Keratinocyte (primary cell): ENCODE measurements around the gene CSTA. TPM values are rescaled to one million over a fixed set of nuclear protein-coding genes. Genes with fewer than 3 reads are reported as not detected.

Source experiments
- DNase-seq: peaks from one replicate; pipeline ENCODE4 v3.0.0-alpha.2; 2011; ENCODE audit warnings: low read depth, missing footprints, low spot score
- FAIRE-seq: peaks from 2 replicates; lab custom pipeline; 2011; peaks lifted over from hg19 to GRCh38; lab: Jason Lieb, UNC
- H2AFZ ChIP-seq: 2 replicates; pipeline ENCODE4 v1.6.0; 2012; ENCODE audit warnings: low read length, control low read depth, inconsistent platforms; ENCODE audit not compliant: control insufficient read depth
- H3K27ac ChIP-seq: 2 replicates; pipeline ENCODE4 v1.5.1; 2011; ENCODE audit warnings: low read length; ENCODE audit not compliant: control insufficient read depth, insufficient read depth
- H3K27me3 ChIP-seq: 3 replicates; pipeline ENCODE4 v1.6.0; 2011; ENCODE audit warnings: low read length; ENCODE audit not compliant: control insufficient read depth, insufficient read depth; ENCODE audit errors: extremely low read depth
- H3K36me3 ChIP-seq, 2 experiments: 2 replicates in 1 of 2; 3 replicates in 1 of 2; pipeline ENCODE4 v1.5.1; 2011; ENCODE audit warnings: low read length in 2 of 2, mild to moderate bottlenecking in 1 of 2; ENCODE audit not compliant: control insufficient read depth in 2 of 2, insufficient read depth in 2 of 2; ENCODE audit errors: extremely low read depth in 1 of 2
- H3K4me1 ChIP-seq: 3 replicates; pipeline ENCODE4 v1.5.1; 2011; ENCODE audit warnings: low read length; ENCODE audit not compliant: control insufficient read depth, insufficient read depth; ENCODE audit errors: extremely low read depth
- H3K4me2 ChIP-seq: 3 replicates; pipeline ENCODE4 v1.6.0; 2011; ENCODE audit warnings: low read depth, low read length; ENCODE audit not compliant: control insufficient read depth, insufficient read depth; ENCODE audit errors: extremely low read depth
- H3K4me3 ChIP-seq, 3 experiments: fragments of 200-600 bp in 1 of 3; sonication (generic) in 1 of 3; 2 replicates in 2 of 3; 3 replicates in 1 of 3; pipeline ENCODE4 v1.5.1; 2011 to 2016; ENCODE audit warnings: low read length in 3 of 3, mild to moderate bottlenecking in 3 of 3, control low read depth in 2 of 3, inconsistent platforms in 1 of 3, low read depth in 1 of 3, mixed read lengths in 1 of 3, mixed run types in 1 of 3, moderate library complexity in 1 of 3; ENCODE audit not compliant: control insufficient read depth in 2 of 3, insufficient read depth in 2 of 3; ENCODE audit errors: extremely low read depth in 1 of 3
- H3K79me2 ChIP-seq: 2 replicates; pipeline ENCODE4 v1.6.0; 2012; ENCODE audit warnings: low read length; ENCODE audit not compliant: control insufficient read depth, insufficient read depth
- H3K9ac ChIP-seq: 3 replicates; pipeline ENCODE4 v1.6.0; 2011; ENCODE audit warnings: low read length; ENCODE audit not compliant: control insufficient read depth, insufficient read depth; ENCODE audit errors: extremely low read depth
- H3K9me1 ChIP-seq: 3 replicates; pipeline ENCODE4 v1.6.0; 2011; ENCODE audit warnings: low read length; ENCODE audit not compliant: control insufficient read depth, insufficient read depth; ENCODE audit errors: extremely low read depth
- H3K9me3 ChIP-seq: 2 replicates; pipeline ENCODE4 v1.5.1; 2012; ENCODE audit warnings: low read depth, low read length; ENCODE audit not compliant: control insufficient read depth
- H4K20me1 ChIP-seq: 3 replicates; pipeline ENCODE4 v1.6.0; 2011; ENCODE audit warnings: low read length; ENCODE audit not compliant: control insufficient read depth, insufficient read depth; ENCODE audit errors: extremely low read depth
- CTCF ChIP-seq, 3 experiments: IDR thresholded peaks in 1 of 3; conservative IDR thresholded peaks in 1 of 3; optimal IDR thresholded peaks in 1 of 3; 2 replicates in 2 of 3; 3 replicates in 1 of 3; pipeline versions ENCODE3 to v1.5.1; 2011; ENCODE audit warnings: low read length in 3 of 3, mild to moderate bottlenecking in 3 of 3, moderate library complexity in 2 of 3, control low read depth in 1 of 3, inconsistent platforms in 1 of 3; ENCODE audit not compliant: insufficient read depth in 2 of 3; ENCODE audit errors: extremely low read depth in 1 of 3
- EZH2 ChIP-seq: IDR thresholded peaks from one replicate; pipeline ENCODE4 v1.6.1; 2012; ENCODE audit warnings: inconsistent platforms, mild to moderate bottlenecking, low read length, moderate library complexity
- dilution Hi-C: fragments of 300-500 bp; cut with MboI; formaldehyde crosslinking; loops from one replicate; pipeline ENCODE4 v1.7.0; 2020; ENCODE audit warnings: low sequenced_read_pairs; ENCODE audit not compliant: extremely low pct_ligation_motif_present
- polyA plus RNA-seq, 5 experiments: library from polyadenylated mRNA; depleted of rRNA in 3 of 5; stranded (reverse) in 3 of 5; stranded (forward) in 1 of 5; unstranded in 1 of 5; fragments of >200 nt; gene quantifications; 1 replicate in 1 of 5; 2 replicates in 3 of 5; 3 replicates in 1 of 5; pipeline versions ENCODE4 v1.2.1 to v1.2.3, GENCODE V29; 2011 to 2012; ENCODE audit warnings: missing spikeins in 2 of 5, low read depth in 1 of 5, low replicate concordance in 1 of 5

The CSTA gene
- polyA plus RNA-seq, 1 donor (not counting 4 experiments of a cell fraction or from before 2014, with no cell fraction given), result 1,138 TPM

DNA sequence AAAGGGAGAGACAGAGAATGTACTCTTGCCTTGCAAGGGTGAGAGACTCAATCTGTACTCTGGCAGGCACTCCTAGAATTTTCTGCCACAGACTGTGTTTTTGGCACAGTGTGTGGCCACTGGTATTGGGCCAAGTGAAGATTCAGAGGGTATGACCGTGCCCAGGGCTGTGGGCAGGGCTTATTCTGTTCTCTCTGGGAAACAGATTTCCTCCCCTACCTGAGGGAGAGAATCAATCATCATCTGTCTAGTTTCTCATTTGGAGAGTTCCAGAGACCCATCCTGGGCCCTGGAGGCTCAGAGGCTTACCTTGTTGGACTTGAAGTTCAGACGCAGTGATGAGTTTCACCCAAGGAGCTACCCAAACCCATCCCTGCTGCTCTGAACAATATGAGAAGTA, 28.2 kb downstream of the CSTA start:
- FAIRE-seq, result peak; percentile 88
- H3K9me1 ChIP-seq, result no peaks in the 10 kb centered on the region
- H3K27ac ChIP-seq, result no peak overlapping the region
- peak overlapping the region; percentile 1 for H3K4me2 ChIP-seq
- no peak for TF ChIP-seq CTCF (optimal IDR thresholded peaks at IDR 0.05 in 1 of 3, IDR thresholded peaks at IDR 0.05 in 1 of 3, conservative IDR thresholded peaks at IDR 0.05 in 1 of 3; ENCODE audit: extremely low read depth in 1 of 3, insufficient read depth in 2 of 3, low read length in 3 of 3)
- no peak for TF ChIP-seq EZH2
- peaks cover 15% of the 10 kb centered on the region for H3K4me1 ChIP-seq
- no peaks in the 10 kb centered on the region for H4K20me1 ChIP-seq
- H3K4me3 ChIP-seq, result no peak overlapping the region
- dilution Hi-C loops, result no loop called here
- no peaks in the 10 kb centered on the region for H3K79me2 ChIP-seq
- H3K27me3 ChIP-seq, result no peaks in the 10 kb centered on the region
- H3K9ac ChIP-seq, result no peak overlapping the region
- no peak overlapping the region for H2AFZ ChIP-seq
- no peaks in the 10 kb centered on the region for H3K9me3 ChIP-seq
- peaks cover 0 to 3% of the 10 kb centered on the region in 2 experiments for H3K36me3 ChIP-seq
- DNase-seq, result no peak

DNA sequence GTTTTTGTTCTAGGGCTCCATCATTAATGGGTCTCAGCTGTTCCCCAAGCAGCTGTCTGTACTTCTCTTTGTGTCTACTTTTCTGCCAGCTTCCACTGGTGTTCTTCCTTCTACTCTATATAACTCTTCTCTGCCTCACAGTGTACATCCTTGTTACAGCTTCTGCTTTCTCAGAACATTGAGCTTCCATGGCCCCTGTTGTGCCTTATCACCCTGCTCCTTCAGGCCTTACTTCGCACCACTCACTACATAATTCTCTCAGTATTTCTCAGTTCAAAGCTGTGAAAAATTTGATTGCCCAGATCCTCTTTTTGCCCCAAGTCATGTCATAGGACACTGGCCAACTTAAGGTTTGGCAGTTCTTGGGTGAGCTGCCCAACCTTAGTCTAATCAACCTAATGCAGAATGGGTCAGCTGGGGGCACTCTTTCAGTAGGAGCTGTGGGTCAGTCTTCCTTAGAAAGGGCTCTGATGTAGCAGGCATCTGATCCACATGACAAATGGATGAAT, 28.9 kb downstream of the CSTA start:
- FAIRE-seq (no peak), DNase-seq (no peak)
- Histone ChIP-seq H2AFZ (no peak overlapping the region), H3K9ac (no peak overlapping the region), H3K27ac (no peak overlapping the region), H3K4me2 (no peak overlapping the region), H3K36me3 (peaks cover 3 to 8% of the 10 kb centered on the region in 2 experiments), H3K27me3 (no peaks in the 10 kb centered on the region), H3K4me1 (peaks cover 15% of the 10 kb centered on the region), H3K9me1 (no peaks in the 10 kb centered on the region), H3K4me3 (no peak overlapping the region), H4K20me1 (no peaks in the 10 kb centered on the region), H3K9me3 (no peaks in the 10 kb centered on the region), H3K79me2 (no peaks in the 10 kb centered on the region)
- TF ChIP-seq CTCF (optimal IDR thresholded peaks at IDR 0.05 in 1 of 3, IDR thresholded peaks at IDR 0.05 in 1 of 3, conservative IDR thresholded peaks at IDR 0.05 in 1 of 3; ENCODE audit: extremely low read depth in 1 of 3, insufficient read depth in 2 of 3, low read length in 3 of 3) (no peak), EZH2 (no peak)
- dilution Hi-C loops, result no loop called here
